ENCODE data around the gene TEKT2.

Gene TEKT2

GRCh38 chr1:36083635-36084496 lies at the start of gene TEKT2:
TSS of gene TEKT2 (plus strand) at chr1:36084094. CDS start at chr1:36084922, 828 bp downstream.
- peak; percentile 79 to 87 for DNase-seq

GRCh38 chr1:36034692-36035091 lies 49.2 kb upstream of the TEKT2 start:
- no peak for DNase-seq

GRCh38 chr1:36035154-36035553 lies 48.7 kb upstream of the TEKT2 start:
- DNase-seq: no peak

- DNase-seq: no peak
Measured at GRCh38 chr1:36040238-36040637, 43.7 kb upstream of the TEKT2 start.

- no peak for DNase-seq
Measured at GRCh38 chr1:36051821-36052220, 32.1 kb upstream of the TEKT2 start.

GRCh38 chr1:36053978-36054377 lies 29.9 kb upstream of the TEKT2 start:
- DNase-seq: no peak

- no peak for DNase-seq
Measured at GRCh38 chr1:36055706-36056105, 28.2 kb upstream of the TEKT2 start.

GRCh38 chr1:36062315-36062714 lies 21.6 kb upstream of the TEKT2 start:
- DNase-seq: no peak

- no peak for DNase-seq
Measured at GRCh38 chr1:36067871-36068270, 16.0 kb upstream of the TEKT2 start.

- no peak for DNase-seq
Measured at GRCh38 chr1:36068866-36069265, 15.0 kb upstream of the TEKT2 start.

GRCh38 chr1:36070349-36070748 lies 13.5 kb upstream of the TEKT2 start:
- DNase-seq: no peak

GRCh38 chr1:36076979-36077573 lies 6.8 kb upstream of the TEKT2 start:
- DNase-seq: no peak

GRCh38 chr1:36080236-36080635 lies 3.7 kb upstream of the TEKT2 start:
- no peak for DNase-seq

- no peak for DNase-seq
Measured at GRCh38 chr1:36080801-36081200, 3.1 kb upstream of the TEKT2 start.

- no peak for DNase-seq
Measured at GRCh38 chr1:36081926-36082485, 1.9 kb upstream of the TEKT2 start.

- DNase-seq: no peak
Measured at GRCh38 chr1:36083219-36083618, 675 bp upstream of the TEKT2 start.

- DNase-seq: no peak
Measured at GRCh38 chr1:36084497-36085115, 712 bp downstream of the TEKT2 start.

GRCh38 chr1:36085126-36085525 lies 1.2 kb downstream of the TEKT2 start:
- DNase-seq: no peak

GRCh38 chr1:36085686-36086526 lies 2.0 kb downstream of the TEKT2 start:
- DNase-seq: no peak

- DNase-seq: no peak
Measured at GRCh38 chr1:36086529-36087232, 2.8 kb downstream of the TEKT2 start.

GRCh38 chr1:36087233-36088123 lies 3.6 kb downstream of the TEKT2 start:
- DNase-seq: no peak

Data from NCI-H1930 (cell line).